G401 (cell line): ENCODE measurements around the gene TEKT5. TPM values are rescaled to one million over a fixed set of nuclear protein-coding genes. Genes with fewer than 3 reads are reported as not detected.

ENCODE experiments used
- DNase-seq: peaks from one replicate; pipeline ENCODE4 v3.0.0-alpha.2; 2015; ENCODE audit warnings: low spot score
- in situ Hi-C: cut with HindIII; loops from 2 replicates; pipeline ENCODE4 v1.10.0; 2016; ENCODE audit warnings: low sequenced_read_pairs, mixed read lengths
- total RNA-seq: library from RNA; depleted of rRNA; stranded (reverse); fragments of >200 nt; shearing (Covaris generic); gene quantifications from 2 replicates; pipeline ENCODE4 v1.2.3, GENCODE V29; 2014

Gene TEKT5
- total RNA-seq, 1 experiment from 2014 or later, result not detected

GRCh38 chr16:10617662-10618420 lies 76.9 kb downstream of the TEKT5 start:
- in situ Hi-C loops, result no loop called here
- DNase-seq, result no peak

GRCh38 chr16:10616756-10617640 lies 77.7 kb downstream of the TEKT5 start:
- in situ Hi-C loops, result no loop called here
- DNase-seq, result peak; percentile 3

GRCh38 chr16:10616419-10616755 lies 78.3 kb downstream of the TEKT5 start:
- in situ Hi-C loops, result no loop called here

GRCh38 chr16:10614685-10615084 lies 80.0 kb downstream of the TEKT5 start:
- DNase-seq, result no peak
- in situ Hi-C loops, result no loop called here

More at GRCh38 chr16:10616419-10616755, 78.3 kb downstream of the TEKT5 start:
- DNase-seq, result no peak

- in situ Hi-C loops, result no loop called here
- no peak for DNase-seq
These were observed 80.8 kb downstream of the TEKT5 start for GRCh38 chr16:10613785-10614485.

- in situ Hi-C loops, result no loop called here
- no peak for DNase-seq
These were observed 82.0 kb downstream of the TEKT5 start for GRCh38 chr16:10612649-10613179.

GRCh38 chr16:10611825-10612342 lies 82.8 kb downstream of the TEKT5 start:
- no peak for DNase-seq
- in situ Hi-C loops, result no loop called here

GRCh38 chr16:10610499-10611184 lies 84.1 kb downstream of the TEKT5 start:
- DNase-seq, result no peak
- in situ Hi-C loops, result no loop called here

GRCh38 chr16:10609402-10609774 lies 85.3 kb downstream of the TEKT5 start:
- no peak for DNase-seq
- in situ Hi-C loops, result no loop called here

- no peak for DNase-seq
- in situ Hi-C loops, result no loop called here
These were observed 85.9 kb downstream of the TEKT5 start for GRCh38 chr16:10608687-10609401.

GRCh38 chr16:10607157-10607556 lies 87.6 kb downstream of the TEKT5 start:
- DNase-seq, result no peak
- in situ Hi-C loops, result no loop called here

- DNase-seq, result no peak
- in situ Hi-C loops, result no loop called here
These were observed 88.1 kb downstream of the TEKT5 start for GRCh38 chr16:10606607-10607006.

GRCh38 chr16:10605636-10606035 lies 89.1 kb downstream of the TEKT5 start:
- DNase-seq, result no peak
- in situ Hi-C loops, result no loop called here

- no peak for DNase-seq
- in situ Hi-C loops, result no loop called here
These were observed 93.0 kb downstream of the TEKT5 start for GRCh38 chr16:10601444-10602408.

GRCh38 chr16:10600782-10601443 lies 93.8 kb downstream of the TEKT5 start:
- DNase-seq, result no peak
- in situ Hi-C loops, result no loop called here

GRCh38 chr16:10599626-10600025 lies 95.1 kb downstream of the TEKT5 start:
- DNase-seq, result no peak
- in situ Hi-C loops, result no loop called here

GRCh38 chr16:10598157-10598556 lies 96.6 kb downstream of the TEKT5 start:
- in situ Hi-C loops, result no loop called here
- no peak for DNase-seq
